Thyroid gland (tissue), 4 donors: ENCODE results near the gene JAKMIP1. TPM values are rescaled to one million over a fixed set of nuclear protein-coding genes. Genes with fewer than 3 reads are reported as not detected.
A peak's percentile ranks its signal among the peaks of the same experiment; 100 is the strongest.

Source experiments
- DNase-seq, 2 donors: peaks; one replicate each; pipeline ENCODE4 v3.0.0-alpha.2; 2019
- H3K27ac ChIP-seq, 3 donors: fragments of 200-600 bp; sonication (generic); 1 replicate in 2 of 3; 2 replicates in 1 of 3; pipeline ENCODE4 v1.5.1; 2016 to 2019; ENCODE audit warnings: mild to moderate bottlenecking in 1 of 3, moderate library complexity in 1 of 3
- H3K27me3 ChIP-seq: fragments of 200-600 bp; sonication (generic); one replicate; pipeline ENCODE4 v1.5.1; 2019
- H3K36me3 ChIP-seq, 2 donors: fragments of 200-600 bp; sonication (generic); one replicate each; pipeline ENCODE4 v1.5.1; 2016 to 2019
- H3K4me1 ChIP-seq, 2 donors: fragments of 200-600 bp; sonication (generic); one replicate each; pipeline ENCODE4 v1.5.1; 2017 to 2019
- H3K4me3 ChIP-seq, 3 donors: fragments of 200-600 bp; sonication (generic); replicated peaks in 1 of 3; 1 replicate in 2 of 3; 2 replicates in 1 of 3; pipeline ENCODE4 v1.5.1; 2016; ENCODE audit warnings: mild to moderate bottlenecking in 1 of 3
- H3K9me3 ChIP-seq: fragments of 200-600 bp; sonication (generic); one replicate; pipeline ENCODE4 v1.5.1; 2017
- POLR2A ChIP-seq, 2 donors: fragments of 450-650 bp; IDR thresholded peaks; one replicate each; pipeline ENCODE4 v1.6.1; 2017; ENCODE audit warnings: antibody characterized with exemption in 2 of 2, mild to moderate bottlenecking in 2 of 2, moderate library complexity in 1 of 2
- WGBS, 2 donors: methylation state at CpG; one replicate each; pipeline ENCODE4 v1.1.5; 2017; 5-methylcytosine and 5-hydroxymethylcytosine counted together
- intact Hi-C: fragments of 100-400 bp; cut with DNase I; formaldehyde crosslinking; loops from one replicate; pipeline ENCODE4 v1.15.1; 2023
- total RNA-seq, 4 donors: library from RNA; depleted of rRNA; stranded (reverse); fragments of >200 nt; gene quantifications; one replicate each; pipeline ENCODE4 v1.2.3, GENCODE V29; 2016
- TF ChIP-seq, protein P1 (sequence below), 6 experiments: fragments of 200-600 bp in 3 of 6; fragments of 450-650 bp in 3 of 6; sonication (generic) in 3 of 6; IDR thresholded peaks; one replicate each; pipeline ENCODE4 v1.5.1; 2016 to 2019; ENCODE audit warnings: antibody characterized with exemption in 6 of 6, mild to moderate bottlenecking in 2 of 6, inconsistent platforms in 1 of 6, moderate library complexity in 1 of 6

Gene JAKMIP1
- total RNA-seq, 4 donors from 2014 or later: 0.67 to 1.9 (median 1.1) TPM

DNA sequence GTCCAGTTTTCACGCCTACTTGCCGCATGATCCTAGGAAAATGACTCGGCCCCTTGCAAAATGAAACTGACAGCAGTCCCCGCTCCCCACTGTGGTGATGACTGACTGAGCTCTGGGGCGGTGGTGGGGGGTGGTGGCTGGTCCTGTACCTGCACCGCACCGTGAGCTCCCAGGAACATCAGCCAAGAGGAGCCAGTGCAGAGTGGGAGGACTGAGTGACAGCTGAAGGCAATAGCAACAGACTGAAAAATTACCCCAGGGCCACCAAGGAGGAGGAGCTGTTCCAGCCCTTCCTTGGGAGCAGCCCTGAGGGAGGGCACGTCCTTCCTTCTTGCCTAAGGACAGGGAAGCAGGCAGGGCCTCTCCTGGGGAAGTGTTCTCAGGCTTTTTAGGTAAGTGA, 179.7 kb downstream of the JAKMIP1 start:
- no peak overlapping the region for H3K27ac ChIP-seq
- 82 to 87% methylated on average over 8 of the region's 8 CpGs for WGBS, 2 donors
- DNase-seq: no peak
- no peaks in the 10 kb centered on the region for H3K27me3 ChIP-seq
- no peaks in the 10 kb centered on the region for H3K36me3 ChIP-seq
- intact Hi-C loops: loop anchor here (5.0 kb wide), 1 partner anchor 72 kb away; no protein-coding TSS in a partner anchor
- H3K4me1 ChIP-seq: no peaks in the 10 kb centered on the region
- TF ChIP-seq POLR2A (IDR thresholded peaks at IDR 0.05): no peak
- TF ChIP-seq, protein P1, sequence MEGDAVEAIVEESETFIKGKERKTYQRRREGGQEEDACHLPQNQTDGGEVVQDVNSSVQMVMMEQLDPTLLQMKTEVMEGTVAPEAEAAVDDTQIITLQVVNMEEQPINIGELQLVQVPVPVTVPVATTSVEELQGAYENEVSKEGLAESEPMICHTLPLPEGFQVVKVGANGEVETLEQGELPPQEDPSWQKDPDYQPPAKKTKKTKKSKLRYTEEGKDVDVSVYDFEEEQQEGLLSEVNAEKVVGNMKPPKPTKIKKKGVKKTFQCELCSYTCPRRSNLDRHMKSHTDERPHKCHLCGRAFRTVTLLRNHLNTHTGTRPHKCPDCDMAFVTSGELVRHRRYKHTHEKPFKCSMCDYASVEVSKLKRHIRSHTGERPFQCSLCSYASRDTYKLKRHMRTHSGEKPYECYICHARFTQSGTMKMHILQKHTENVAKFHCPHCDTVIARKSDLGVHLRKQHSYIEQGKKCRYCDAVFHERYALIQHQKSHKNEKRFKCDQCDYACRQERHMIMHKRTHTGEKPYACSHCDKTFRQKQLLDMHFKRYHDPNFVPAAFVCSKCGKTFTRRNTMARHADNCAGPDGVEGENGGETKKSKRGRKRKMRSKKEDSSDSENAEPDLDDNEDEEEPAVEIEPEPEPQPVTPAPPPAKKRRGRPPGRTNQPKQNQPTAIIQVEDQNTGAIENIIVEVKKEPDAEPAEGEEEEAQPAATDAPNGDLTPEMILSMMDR (IDR thresholded peaks at IDR 0.05): no peak
- no peak overlapping the region for H3K4me3 ChIP-seq
- no peaks in the 10 kb centered on the region for H3K9me3 ChIP-seq

DNA sequence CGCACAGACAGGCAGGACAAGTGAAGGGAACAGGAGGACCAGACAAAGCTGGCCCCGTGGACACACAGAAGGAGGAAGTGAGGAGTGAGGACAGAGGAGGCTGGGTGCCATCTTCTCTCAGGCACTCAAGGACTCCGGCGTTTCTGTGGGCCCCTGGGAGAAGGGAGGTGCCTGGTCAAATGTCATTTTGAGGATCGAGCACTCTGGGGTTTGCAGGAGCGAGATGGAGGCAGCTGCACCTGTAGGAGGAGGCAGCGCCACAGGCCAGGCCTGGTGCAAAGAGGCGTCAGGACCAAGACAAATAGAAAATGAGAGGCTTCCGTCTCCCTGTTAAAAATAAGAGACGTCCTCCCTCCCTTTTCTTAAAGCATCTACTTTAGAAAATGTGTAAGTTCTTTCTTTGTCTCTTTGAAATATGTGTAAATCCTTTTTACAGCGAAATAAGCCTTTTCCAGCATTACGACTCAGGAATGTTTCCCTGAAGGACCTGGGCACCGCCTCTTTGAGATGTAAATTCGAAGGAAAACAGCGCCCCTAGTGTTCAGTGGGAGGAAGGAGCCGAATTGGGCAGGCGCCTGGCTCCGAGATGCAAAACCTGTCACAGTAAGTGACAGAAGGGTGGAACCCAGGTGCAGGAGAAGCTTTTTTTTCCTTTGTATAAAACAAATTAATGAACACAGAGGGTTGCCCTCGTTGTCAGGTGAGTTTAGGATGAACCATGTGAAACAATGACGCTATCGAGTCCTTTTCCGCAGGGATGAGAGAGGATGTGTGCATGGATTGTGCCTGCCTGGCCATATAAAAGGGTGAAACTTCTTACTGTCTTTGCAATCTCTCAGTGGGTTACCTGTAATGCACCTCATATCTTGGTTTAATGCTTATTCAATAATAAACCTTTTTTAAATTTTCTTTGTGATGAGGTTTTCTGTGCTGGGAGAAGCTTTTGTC, 180.8 kb downstream of the JAKMIP1 start:
- Histone ChIP-seq H3K27me3 (no peaks in the 10 kb centered on the region), H3K4me3 (no peak overlapping the region), H3K27ac (no peak overlapping the region), H3K9me3 (no peaks in the 10 kb centered on the region), H3K4me1 (no peaks in the 10 kb centered on the region), H3K36me3 (no peaks in the 10 kb centered on the region)
- peak; percentile 69 to 74 for DNase-seq
- intact Hi-C loops: loop anchor here (5.0 kb wide), 1 partner anchor 73 kb away; no protein-coding TSS in a partner anchor
- 37% methylated on average over 22 of the region's 22 CpGs for WGBS, 2 donors
- no peak for TF ChIP-seq POLR2A (IDR thresholded peaks at IDR 0.05)
- TF ChIP-seq, protein P1 (IDR thresholded peaks at IDR 0.05): peak; percentile 56 to 92 (median 82)

DNA sequence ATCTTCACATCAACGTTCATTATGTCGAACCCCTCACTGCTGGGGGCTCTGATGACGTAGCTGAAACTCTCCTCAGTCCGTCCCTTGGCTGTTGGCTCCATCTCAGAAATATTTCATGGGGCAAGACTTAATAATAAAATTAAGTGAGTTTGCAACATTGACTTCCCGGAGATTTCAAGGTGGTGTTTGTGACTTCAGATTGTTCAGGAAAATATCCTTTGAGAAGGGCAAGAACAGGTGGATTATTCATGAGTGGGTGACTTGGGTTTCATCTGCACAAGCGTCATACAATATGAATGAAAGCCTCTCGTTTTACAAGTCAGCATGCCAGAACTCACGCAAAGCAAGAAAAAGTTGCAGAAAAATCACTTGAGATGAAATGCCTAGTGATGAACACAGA, 182.0 kb downstream of the JAKMIP1 start, which contains the start of gene C4orf50:
TSS of gene C4orf50 (minus strand) at position 101 of the 400 bp plus-strand sequence.
- TF ChIP-seq, protein P1 (IDR thresholded peaks at IDR 0.05): no peak
- no peak for TF ChIP-seq POLR2A (IDR thresholded peaks at IDR 0.05)
- Histone ChIP-seq H3K9me3 (no peaks in the 10 kb centered on the region), H3K27ac (no peak within 1 kb of the TSS), H3K36me3 (no peaks in the 10 kb centered on the region), H3K4me1 (no peaks in the 10 kb centered on the region), H3K27me3 (no peaks in the 10 kb centered on the region), H3K4me3 (no peak within 1 kb of the TSS)
- intact Hi-C loops: no loop called here
- no peak for DNase-seq
- WGBS, 2 donors: 74 to 77% methylated on average over 8 of the region's 8 CpGs

DNA sequence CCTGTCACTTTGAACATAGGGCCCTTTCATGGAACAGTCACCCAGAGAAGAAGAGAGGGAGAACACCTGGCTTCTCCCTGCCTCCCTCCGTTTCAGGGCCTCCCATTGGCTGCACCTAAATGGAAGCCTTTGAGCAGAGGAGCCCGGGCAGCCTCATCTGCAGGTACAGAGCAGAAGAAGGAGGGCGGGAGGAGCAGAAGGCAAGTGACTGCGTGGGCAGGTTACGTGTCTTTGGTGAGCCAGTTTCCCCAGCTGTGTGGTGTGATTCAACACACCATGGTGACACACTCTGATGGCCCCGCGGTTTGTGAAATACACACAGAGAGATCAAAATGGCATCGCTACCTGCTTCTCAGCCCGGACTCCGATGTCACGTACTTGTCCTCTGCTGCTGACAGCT, 182.5 kb downstream of the JAKMIP1 start:
- Histone ChIP-seq H3K36me3 (no peaks in the 10 kb centered on the region), H3K27ac (no peak overlapping the region), H3K4me3 (no peak overlapping the region), H3K9me3 (no peaks in the 10 kb centered on the region), H3K27me3 (no peaks in the 10 kb centered on the region), H3K4me1 (no peaks in the 10 kb centered on the region)
- intact Hi-C loops: no loop called here
- WGBS, 2 donors: 85 to 87% methylated on average over 9 to 11 of the region's 11 CpGs
- no peak for DNase-seq
- no peak for TF ChIP-seq POLR2A (IDR thresholded peaks at IDR 0.05)
- TF ChIP-seq, protein P1 (IDR thresholded peaks at IDR 0.05): no peak

DNA sequence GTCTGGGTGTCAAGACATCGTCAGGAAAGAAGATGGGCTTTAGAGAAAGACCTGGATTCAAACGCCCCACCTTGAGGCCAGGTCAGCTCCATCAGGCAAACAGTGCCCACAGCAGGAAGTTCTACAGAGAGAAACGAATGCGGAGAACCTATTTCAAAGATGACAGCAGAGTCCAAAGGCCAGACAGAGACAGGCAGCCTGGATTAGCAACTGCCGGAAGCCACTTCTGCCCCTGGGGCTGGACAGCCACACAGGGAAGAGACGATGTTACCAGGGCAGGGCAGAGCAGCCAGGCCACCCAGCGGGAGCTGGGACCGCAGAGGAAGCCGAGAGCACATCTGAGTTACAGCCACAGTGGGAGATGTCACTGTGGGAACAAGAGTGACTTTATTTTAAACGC, 183.3 kb downstream of the JAKMIP1 start:
- H3K36me3 ChIP-seq: no peaks in the 10 kb centered on the region
- H3K27ac ChIP-seq: no peak overlapping the region
- TF ChIP-seq, protein P1 (IDR thresholded peaks at IDR 0.05): no peak
- no peak for TF ChIP-seq POLR2A (IDR thresholded peaks at IDR 0.05)
- no peaks in the 10 kb centered on the region for H3K27me3 ChIP-seq
- DNase-seq: no peak
- no peaks in the 10 kb centered on the region for H3K4me1 ChIP-seq
- 71 to 72% methylated on average over 10 of the region's 10 CpGs for WGBS, 2 donors
- H3K9me3 ChIP-seq: no peaks in the 10 kb centered on the region
- H3K4me3 ChIP-seq: no peak overlapping the region
- intact Hi-C loops: no loop called here
